Left renal pelvis (tissue), 4 donors: ENCODE data around the gene MMRN2. TPM values are rescaled to one million over a fixed set of nuclear protein-coding genes. Genes with fewer than 3 reads are reported as not detected.

Source experiments
- DNase-seq, 4 donors: peaks; one replicate each; pipeline ENCODE4 v3.0.0-alpha.2; 2013; ENCODE audit warnings: low read depth in 4 of 4, low spot score in 3 of 4
- polyA plus RNA-seq, 4 donors: library from polyadenylated mRNA; unstranded; fragments of 120-200 nt; gene quantifications; one replicate each; pipeline ENCODE4 v1.2.1, GENCODE V29; 2013; ENCODE audit not compliant: insufficient read length in 4 of 4

MMRN2 gene
- polyA plus RNA-seq, 4 donors, result 17.0 to 28.2 (median 24.7) TPM

GRCh38 chr10:86970162-86970981 lies 13.0 kb upstream of the MMRN2 start:
- DNase-seq, result no peak

GRCh38 chr10:86969421-86970041 lies 12.1 kb upstream of the MMRN2 start:
- no peak for DNase-seq

GRCh38 chr10:86968994-86969355 lies 11.6 kb upstream of the MMRN2 start:
- no peak for DNase-seq

GRCh38 chr10:86968271-86968993 lies 11.0 kb upstream of the MMRN2 start, which contains the start of gene ADIRF:
TSS of gene ADIRF (plus strand) at chr10:86968482. CDS start at chr10:86968545, 63 bp downstream.
- no peak for DNase-seq

- no peak for DNase-seq
Measured at GRCh38 chr10:86967481-86967941, 10.1 kb upstream of the MMRN2 start.

- no peak for DNase-seq
Measured at GRCh38 chr10:86965986-86966654, 8.7 kb upstream of the MMRN2 start.

GRCh38 chr10:86964847-86965190 lies 7.4 kb upstream of the MMRN2 start:
- DNase-seq, result no peak

- DNase-seq, result no peak
Measured at GRCh38 chr10:86964061-86964846, 6.8 kb upstream of the MMRN2 start.

- no peak for DNase-seq
Measured at GRCh38 chr10:86963341-86963919, 6.0 kb upstream of the MMRN2 start.

- DNase-seq, result no peak
Measured at GRCh38 chr10:86962981-86963310, 5.5 kb upstream of the MMRN2 start.

- DNase-seq, result no peak
Measured at GRCh38 chr10:86962136-86962980, 4.9 kb upstream of the MMRN2 start.

- no peak for DNase-seq
Measured at GRCh38 chr10:86961481-86962091, 4.2 kb upstream of the MMRN2 start.

- no peak for DNase-seq
Measured at GRCh38 chr10:86960863-86961434, 3.5 kb upstream of the MMRN2 start.

- no peak for DNase-seq
Measured at GRCh38 chr10:86960003-86960862, 2.8 kb upstream of the MMRN2 start.

GRCh38 chr10:86959737-86960002 lies 2.3 kb upstream of the MMRN2 start:
- DNase-seq, result no peak

GRCh38 chr10:86958901-86959736 lies 1.7 kb upstream of the MMRN2 start:
- no peak for DNase-seq
